HCT116 (cell line): Measurements from ENCODE around the gene TRERF1. TPM values are rescaled to one million over a fixed set of nuclear protein-coding genes. Genes with fewer than 3 reads are reported as not detected.

ENCODE experiments used
- ATAC-seq: fragments of 200-7000 bp; cut with Tn5 transposase; 2 replicates; pipeline ENCODE4 v1.9.1; 2020; ENCODE audit warnings: mild to moderate bottlenecking, moderate library complexity
- BruUV-seq: library from RNA; stranded (reverse); fragments of 400-500 nt; replicated peaks from 2 replicates; lab custom pipeline; 2021; lab: Mats Ljungman, UMichigan
- CTCF ChIA-PET: fragments of 300-600 bp; sonication (Branson Sonifier 250); formaldehyde crosslinking; loops from one replicate; lab custom pipeline; 2021; ENCODE audit warnings: antibody characterized with exemption; lab: Charles Lee
- POLR2A ChIA-PET: fragments of 300-600, 350-600 bp; sonication (Branson Sonifier 250); formaldehyde crosslinking; loops from one replicate; lab custom pipeline; 2021; ENCODE audit warnings: antibody characterized with exemption; lab: Charles Lee
- RAD21 ChIA-PET, 2 experiments: fragments of 300-600 bp; sonication (Branson Sonifier 250); formaldehyde crosslinking; loops; one replicate each; lab custom pipeline; 2023; ENCODE audit warnings: low total read pairs in 2 of 2; ENCODE audit not compliant: uncharacterized antibody in 2 of 2, unreplicated experiment in 2 of 2, low non-redundant PET in 1 of 2; lab: Charles Lee
- DNase-seq: peaks from one replicate; pipeline ENCODE4 v3.0.0-alpha.2; 2010; ENCODE audit warnings: low read depth, low spot score
- H2AFZ ChIP-seq: fragments of 200-600 bp; shearing (Covaris generic), sonication (generic); 2 replicates; pipeline ENCODE4 v1.6.1; 2017; ENCODE audit warnings: low read depth, mixed run types, mixed read lengths, antibody characterized with exemption, low read length; ENCODE audit not compliant: poor library complexity, severe bottlenecking
- H3K27ac ChIP-seq: 2 replicates; pipeline ENCODE4 v1.5.1; 2012; ENCODE audit warnings: low read depth, low read length
- H3K27me3 ChIP-seq: fragments of 200-600 bp; sonication (generic); 2 replicates; pipeline ENCODE4 v1.6.1; 2016; ENCODE audit warnings: mixed run types, low read length, mixed read lengths; ENCODE audit not compliant: insufficient read depth
- H3K36me3 ChIP-seq, 2 experiments: fragments of 200-500 bp in 1 of 2; fragments of 200-600 bp in 1 of 2; sonication (Bioruptor generic) in 1 of 2; sonication (generic) in 1 of 2; 2 replicates each; pipeline versions ENCODE4 v1.5.1 to v1.6.1; 2014 to 2016; ENCODE audit warnings: low read length in 2 of 2, inconsistent platforms in 1 of 2, mixed read lengths in 1 of 2, mixed run types in 1 of 2; ENCODE audit not compliant: insufficient read depth in 2 of 2, control insufficient read depth in 1 of 2
- H3K4me1 ChIP-seq, 2 experiments: fragments of 200-600 bp in 1 of 2; sonication (generic) in 1 of 2; 2 replicates each; pipeline versions ENCODE4 v1.5.1 to v1.6.1; 2012 to 2017; ENCODE audit warnings: low read length in 2 of 2, inconsistent platforms in 1 of 2, mild to moderate bottlenecking in 1 of 2, mixed read lengths in 1 of 2, mixed run types in 1 of 2, moderate library complexity in 1 of 2; ENCODE audit not compliant: insufficient read depth in 2 of 2, control insufficient read depth in 1 of 2
- H3K4me2 ChIP-seq: fragments of 200-600 bp; sonication (generic); 2 replicates; pipeline ENCODE4 v1.6.1; 2017; ENCODE audit warnings: mixed run types, low read length, mixed read lengths
- H3K4me3 ChIP-seq, 2 experiments: fragments of 200-600 bp in 1 of 2; sonication (generic) in 1 of 2; replicated peaks in 1 of 2; 2 replicates each; pipeline ENCODE4 v1.5.1; 2011 to 2016; ENCODE audit warnings: low read length in 2 of 2, control low read depth in 1 of 2, low read depth in 1 of 2, mild to moderate bottlenecking in 1 of 2, mixed read lengths in 1 of 2, mixed run types in 1 of 2
- H3K79me2 ChIP-seq: fragments of 200-600 bp; sonication (generic); 2 replicates; pipeline ENCODE4 v1.6.1; 2017; ENCODE audit warnings: mild to moderate bottlenecking, mixed run types, low read length, moderate library complexity, mixed read lengths; ENCODE audit not compliant: insufficient read depth
- H3K9ac ChIP-seq: fragments of 200-600 bp; sonication (generic); 2 replicates; pipeline ENCODE4 v1.6.1; 2016; ENCODE audit warnings: low read length, mixed read lengths
- H3K9me2 ChIP-seq: fragments of 200-600 bp; sonication (generic), shearing (Covaris generic); 2 replicates; pipeline ENCODE4 v1.6.1; 2017; ENCODE audit warnings: mixed run types, mild to moderate bottlenecking, moderate library complexity; ENCODE audit not compliant: insufficient read depth
- H3K9me3 ChIP-seq, 2 experiments: fragments of 200-500 bp in 1 of 2; fragments of 200-600 bp in 1 of 2; sonication (Bioruptor generic) in 1 of 2; sonication (generic) in 1 of 2; 2 replicates each; pipeline ENCODE4 v1.6.1; 2014 to 2017; ENCODE audit warnings: low read length in 2 of 2, mixed read lengths in 2 of 2, inconsistent platforms in 1 of 2, low read depth in 1 of 2, mild to moderate bottlenecking in 1 of 2, mixed run types in 1 of 2, moderate library complexity in 1 of 2; ENCODE audit not compliant: control insufficient read depth in 1 of 2, insufficient read depth in 1 of 2
- H4K20me1 ChIP-seq: fragments of 200-600 bp; sonication (generic), shearing (Covaris generic); 2 replicates; pipeline ENCODE4 v1.6.1; 2017; ENCODE audit warnings: mixed run types, mild to moderate bottlenecking, moderate library complexity; ENCODE audit not compliant: insufficient read depth
- ATF3 ChIP-seq: IDR thresholded peaks from 2 replicates; pipeline ENCODE4 v1.6.1; 2012
- CBX3 ChIP-seq: IDR thresholded peaks from 2 replicates; pipeline ENCODE4 v1.6.1; 2012; ENCODE audit warnings: low read depth
- CEBPB ChIP-seq: IDR thresholded peaks from 2 replicates; pipeline ENCODE4 v1.6.1; 2012; ENCODE audit warnings: low read depth
- CTCF ChIP-seq, 3 experiments: fragments of 200-600 bp in 1 of 3; sonication (generic) in 1 of 3; IDR thresholded peaks in 2 of 3; conservative IDR thresholded peaks in 1 of 3; 2 replicates each; pipeline ENCODE4 v1.5.1; 2012 to 2017; ENCODE audit warnings: low read depth in 2 of 3, low read length in 2 of 3, antibody characterized with exemption in 1 of 3, borderline replicate concordance in 1 of 3, control low read depth in 1 of 3, mild to moderate bottlenecking in 1 of 3, mixed read lengths in 1 of 3, mixed run types in 1 of 3, moderate library complexity in 1 of 3; ENCODE audit not compliant: insufficient read depth in 1 of 3
- EZH2phosphoT487 ChIP-seq: fragments of 200-600 bp; IDR thresholded peaks from 2 replicates; pipeline ENCODE4 v1.6.1; 2018; ENCODE audit warnings: antibody characterized with exemption, borderline replicate concordance
- MAX ChIP-seq: IDR thresholded peaks from 2 replicates; pipeline ENCODE4 v1.6.1; 2012
- REST ChIP-seq: IDR thresholded peaks from 2 replicates; pipeline ENCODE4 v1.6.1; 2012; ENCODE audit warnings: low read depth
- SP1 ChIP-seq: IDR thresholded peaks from 2 replicates; pipeline ENCODE4 v1.6.1; 2012; ENCODE audit warnings: low read depth
- SRF ChIP-seq: IDR thresholded peaks from 2 replicates; pipeline ENCODE4 v1.6.1; 2012; ENCODE audit warnings: low read depth
- intact Hi-C: fragments of 100-400 bp; cut with micrococcal nuclease; formaldehyde crosslinking; loops from 2 replicates; pipeline ENCODE4 v1.10.0; 2022
- total RNA-seq: library from RNA; stranded (reverse); gene quantifications from one replicate; pipeline ENCODE4 v1.2.1, GENCODE V29; 2021; ENCODE audit not compliant: unreplicated experiment

Gene TRERF1
- total RNA-seq, 1 experiment from 2014 or later = 12.4 TPM

GRCh38 chr6:42434237-42434636 is 17.5 kb downstream of the TRERF1 start:
- Histone ChIP-seq H3K9ac (no peak overlapping the region), H2AFZ (no peak overlapping the region), H3K4me1 (no peaks in the 10 kb centered on the region; a peak in 1 of 4 replicates), H3K4me3 (no peak overlapping the region), H3K79me2 (no peaks in the 10 kb centered on the region), H4K20me1 (no peaks in the 10 kb centered on the region), H3K9me3 (peaks cover 10 to 16% of the 10 kb centered on the region in 2 experiments; a peak in 3 of 4 replicates), H3K9me2 (no peaks in the 10 kb centered on the region), H3K4me2 (no peak overlapping the region), H3K27ac (no peak overlapping the region), H3K36me3 (0 out of 4 replicates have a peak, but pooled peaks cover 0 to 2% of the 10 kb centered on the region in 2 experiments), H3K27me3 (no peaks in the 10 kb centered on the region)
- POLR2A ChIA-PET = no interaction called here
- CTCF ChIA-PET = no interaction called here
- no peak for DNase-seq
- TF ChIP-seq CEBPB (no peak), CBX3 (peak; percentile 72; the same call in 1 of the 2 replicates)
- no peak for ATAC-seq
- no TSS peak for BruUV-seq
- intact Hi-C loops = no loop called here
- RAD21 ChIA-PET = no interaction called here

GRCh38 chr6:42433409-42433808 is 18.3 kb downstream of the TRERF1 start:
- H3K4me1 ChIP-seq = peaks cover 4 to 7% of the 10 kb centered on the region in 2 experiments; a peak in 3 of 4 replicates
- no peak overlapping the region for H3K4me2 ChIP-seq
- POLR2A ChIA-PET = no interaction called here
- H2AFZ ChIP-seq = no peak overlapping the region
- RAD21 ChIA-PET = no interaction called here
- no TSS peak for BruUV-seq
- no peaks in the 10 kb centered on the region for H3K9me2 ChIP-seq
- no peak overlapping the region for H3K9ac ChIP-seq
- 0 out of 4 replicates have a peak, but pooled peaks cover 0 to 2% of the 10 kb centered on the region in 2 experiments for H3K36me3 ChIP-seq
- no peak for ATAC-seq
- intact Hi-C loops = no loop called here
- H3K9me3 ChIP-seq = peaks cover 10 to 16% of the 10 kb centered on the region in 2 experiments; a peak in 3 of 4 replicates
- CTCF ChIA-PET = no interaction called here
- H4K20me1 ChIP-seq = no peaks in the 10 kb centered on the region
- no peak for DNase-seq
- no peak for TF ChIP-seq ATF3
- no peak for TF ChIP-seq SP1
- TF ChIP-seq MAX = no peak
- TF ChIP-seq CTCF (IDR thresholded peaks at IDR 0.05 in 2 of 3, conservative IDR thresholded peaks at IDR 0.05 in 1 of 3; ENCODE audit: borderline replicate concordance in 1 of 3, insufficient read depth in 1 of 3, low read depth in 2 of 3, low read length in 2 of 3) = no peak
- TF ChIP-seq REST = no peak
- no peak for TF ChIP-seq EZH2phosphoT487
- no peak for TF ChIP-seq SRF
- H3K27me3 ChIP-seq = no peaks in the 10 kb centered on the region
- no peaks in the 10 kb centered on the region for H3K79me2 ChIP-seq
- H3K4me3 ChIP-seq = no peak overlapping the region
- H3K27ac ChIP-seq = no peak overlapping the region
